Measurements from ENCODE around the gene HTR3B.
"Not testable (repeated sequence)": the region's sequence is repeated elsewhere in the genome, so short reads cannot be mapped to it uniquely, and the experiment has no call there.

The HTR3B gene

DNA sequence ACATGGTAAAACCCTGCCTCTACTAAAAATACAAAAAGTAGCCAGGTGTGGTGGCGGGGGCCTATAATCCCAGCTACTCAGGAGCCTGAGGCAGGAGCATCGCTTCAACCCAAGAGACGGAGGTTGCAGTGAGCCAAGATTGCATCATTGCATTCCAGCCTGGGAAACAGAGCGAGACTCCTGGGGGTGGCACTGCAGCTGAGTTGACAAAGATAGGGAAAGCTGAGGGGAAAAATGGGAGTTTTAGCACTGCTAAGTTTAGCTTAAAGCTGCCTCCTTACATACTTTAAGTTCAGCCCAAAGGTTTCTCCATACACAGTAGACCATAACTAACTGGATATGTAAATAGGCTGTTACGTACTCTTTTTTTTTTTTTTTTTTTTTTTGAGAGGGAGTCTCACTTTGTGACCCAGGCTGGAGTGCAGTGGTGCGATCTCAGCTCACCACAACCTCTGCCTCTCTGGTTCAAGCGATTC is 20.2 kb upstream of the HTR3B start:
- DNase-seq (ENCODE audit: low spot score) = no peak

DNA sequence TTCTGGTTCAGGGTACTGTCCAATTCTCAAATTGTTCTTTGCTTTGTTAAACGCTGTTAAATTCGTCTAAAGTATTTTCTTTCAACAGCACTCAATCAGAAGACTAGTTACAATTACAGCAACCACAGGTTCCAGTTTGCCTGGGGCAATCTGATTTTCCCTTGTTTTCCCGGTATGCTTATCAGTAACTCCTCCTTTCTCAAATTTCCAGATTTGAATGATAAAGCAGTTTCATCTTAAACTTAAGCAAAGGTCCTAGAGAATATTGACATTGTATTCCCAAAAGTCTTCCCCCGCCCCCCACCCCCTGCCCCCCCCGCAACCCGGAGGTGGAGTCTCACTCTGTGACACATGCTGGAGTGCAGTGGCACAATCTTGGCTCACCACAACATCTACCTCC is 18.7 kb upstream of the HTR3B start:
- DNase-seq (ENCODE audit: low spot score) = no peak

DNA sequence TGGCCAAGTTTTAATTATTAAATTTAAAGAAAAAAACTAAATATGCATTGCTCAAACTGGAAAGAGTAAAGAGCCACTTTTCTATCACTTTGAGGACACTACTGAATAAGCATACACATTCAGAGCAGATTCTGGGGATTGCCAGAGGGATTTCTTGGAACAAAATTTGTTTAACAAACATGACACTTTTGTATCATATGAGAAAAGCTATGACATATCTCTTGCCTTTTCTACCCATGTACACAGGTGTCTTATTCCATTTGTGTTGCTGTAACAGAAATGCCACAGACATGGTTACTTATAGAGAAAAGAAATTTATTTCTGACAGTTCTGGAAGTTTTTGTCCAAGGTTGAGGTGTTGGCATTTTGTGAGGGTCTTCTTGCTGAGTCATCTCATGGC is 15.7 kb upstream of the HTR3B start:
- no peak for DNase-seq (ENCODE audit: low spot score)

DNA sequence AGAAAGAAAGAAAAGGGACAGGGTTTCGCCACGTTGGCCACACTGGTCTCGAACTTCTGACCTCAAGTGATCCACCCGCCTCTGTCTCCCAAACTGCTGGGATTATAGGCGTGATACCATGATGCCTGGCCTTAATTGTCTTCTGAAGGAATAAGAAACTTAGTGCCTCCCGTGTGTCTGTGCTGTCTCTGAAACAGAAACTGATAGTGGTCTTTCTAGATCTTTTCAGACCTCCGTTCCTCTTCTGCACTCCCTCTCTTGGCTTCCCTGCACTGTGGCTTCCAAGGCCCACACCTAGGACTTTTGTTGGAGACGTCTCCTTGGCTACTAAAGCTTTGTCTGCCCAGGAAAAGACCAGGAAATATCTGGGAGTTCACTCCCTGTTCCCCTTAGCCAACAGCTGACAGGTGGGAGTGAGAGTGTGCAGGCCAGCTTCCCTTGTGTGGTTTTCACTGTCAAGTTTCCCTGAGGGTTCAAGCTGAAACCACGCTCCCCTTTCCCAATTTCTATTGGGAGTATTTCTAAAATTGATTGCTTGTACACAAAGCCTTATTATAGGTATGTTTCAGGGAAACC is 10.1 kb upstream of the HTR3B start:
- DNase-seq (ENCODE audit: low spot score) = no peak

DNA sequence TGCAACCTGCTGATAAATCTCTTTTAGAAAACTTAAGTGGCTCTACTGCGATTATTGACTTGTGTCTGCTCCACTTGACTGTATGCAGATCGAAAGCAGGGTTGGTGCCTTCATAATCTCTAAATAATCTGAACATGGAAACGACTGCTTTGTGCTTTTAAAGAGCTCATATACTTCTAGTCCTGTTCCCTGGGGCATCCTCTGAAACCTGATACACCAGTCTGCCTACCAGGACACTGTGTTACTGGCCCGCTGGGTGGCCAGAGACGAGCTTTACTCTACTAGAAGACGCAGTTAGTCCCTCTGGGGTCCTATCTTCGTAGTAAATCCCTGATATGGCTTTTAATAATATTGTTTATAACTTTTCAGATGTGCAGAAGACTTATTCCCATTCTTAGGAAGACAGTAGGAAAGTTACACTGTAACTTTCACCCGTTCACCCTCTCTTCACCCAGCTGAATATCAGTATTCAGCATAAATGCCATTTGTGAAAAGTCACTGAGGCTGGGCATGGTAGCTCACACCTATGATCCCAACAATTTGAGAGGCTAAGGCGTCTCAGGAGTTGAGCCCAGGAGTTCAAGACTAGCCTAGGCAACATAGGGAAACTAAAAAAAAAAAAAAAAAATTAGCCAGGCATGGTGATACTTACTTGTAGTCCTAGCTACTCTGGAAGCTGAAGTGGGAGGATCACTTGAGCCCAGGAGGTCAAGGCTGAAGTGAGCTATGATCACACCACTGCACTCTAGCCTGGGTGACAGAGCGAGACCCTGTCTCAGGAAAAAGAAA is 9.0 kb upstream of the HTR3B start:
- no peak for DNase-seq (ENCODE audit: low spot score)

DNA sequence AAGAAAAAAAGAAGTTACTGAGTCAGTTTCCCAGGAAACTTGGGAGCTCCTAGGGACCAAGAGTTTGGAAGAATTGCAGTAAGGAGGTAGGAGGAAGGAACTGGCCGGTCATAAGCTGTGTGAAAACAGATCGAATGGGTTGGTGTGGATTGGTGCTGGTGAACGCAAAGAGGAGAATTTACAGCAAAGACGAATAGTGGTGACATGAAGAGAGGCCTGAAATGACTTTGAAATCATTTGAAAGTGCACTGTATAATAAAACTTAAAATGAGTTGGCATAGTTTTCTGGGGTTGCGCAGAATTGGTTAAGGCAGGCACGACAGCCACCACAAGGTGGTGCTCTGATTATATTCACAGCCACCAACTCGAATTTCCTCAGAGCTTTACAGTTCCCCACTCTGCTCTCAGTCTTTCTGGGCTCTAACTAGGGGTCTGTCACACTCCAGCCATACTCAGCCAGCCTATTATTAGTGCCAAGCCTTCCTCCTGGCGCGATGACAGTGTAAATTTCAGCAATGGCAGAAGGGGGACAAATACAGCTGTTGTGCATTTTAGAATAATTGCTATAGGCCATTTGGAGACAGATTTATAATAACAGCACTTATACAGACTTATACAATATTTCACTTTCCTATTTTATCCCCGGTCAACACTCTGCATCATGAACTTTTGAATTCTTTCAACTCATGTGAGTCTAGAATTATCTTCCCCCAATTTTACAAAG is 8.3 kb upstream of the HTR3B start:
- no peak for DNase-seq (ENCODE audit: low spot score)

DNA sequence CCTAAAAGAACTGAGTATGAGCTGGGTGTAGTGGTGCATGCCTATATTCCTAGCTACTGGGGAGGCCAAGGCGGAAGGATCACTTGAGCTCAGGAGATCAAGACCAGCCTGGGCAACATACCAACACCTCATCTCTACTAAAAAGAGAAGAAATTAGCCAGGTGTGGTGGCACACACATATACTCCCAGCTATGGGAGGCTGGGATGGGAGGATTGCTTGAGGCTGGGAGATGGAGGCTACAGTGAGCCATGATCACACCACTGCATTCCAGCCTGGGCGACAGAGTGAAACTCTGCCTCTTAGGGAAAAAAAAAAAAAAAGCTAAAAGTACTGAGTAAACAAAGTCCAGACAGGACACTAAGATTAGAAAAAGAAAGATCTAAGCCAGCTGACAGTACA is 3.5 kb upstream of the HTR3B start:
- no peak for DNase-seq (ENCODE audit: low spot score)

DNA sequence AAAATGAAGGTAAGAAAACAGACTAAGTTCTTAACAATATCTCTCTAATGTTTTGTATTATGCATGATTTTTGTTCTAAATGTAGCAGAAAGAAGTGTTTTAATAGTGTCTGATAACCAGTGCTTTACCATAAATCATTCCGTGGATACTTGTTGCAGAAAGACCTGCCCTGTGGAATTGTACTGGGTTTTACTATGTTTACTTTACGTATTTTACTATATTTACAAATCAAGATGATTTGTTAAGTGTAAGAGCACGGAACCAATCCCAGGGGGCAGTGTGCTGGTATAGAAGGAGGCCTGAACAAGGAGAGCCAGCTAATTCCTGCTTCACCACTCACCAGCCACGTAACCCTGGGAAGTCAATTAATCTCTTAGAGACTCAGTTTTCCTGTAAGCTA is 1.4 kb downstream of the HTR3B start:
- DNase-seq (ENCODE audit: low spot score) = no peak

DNA sequence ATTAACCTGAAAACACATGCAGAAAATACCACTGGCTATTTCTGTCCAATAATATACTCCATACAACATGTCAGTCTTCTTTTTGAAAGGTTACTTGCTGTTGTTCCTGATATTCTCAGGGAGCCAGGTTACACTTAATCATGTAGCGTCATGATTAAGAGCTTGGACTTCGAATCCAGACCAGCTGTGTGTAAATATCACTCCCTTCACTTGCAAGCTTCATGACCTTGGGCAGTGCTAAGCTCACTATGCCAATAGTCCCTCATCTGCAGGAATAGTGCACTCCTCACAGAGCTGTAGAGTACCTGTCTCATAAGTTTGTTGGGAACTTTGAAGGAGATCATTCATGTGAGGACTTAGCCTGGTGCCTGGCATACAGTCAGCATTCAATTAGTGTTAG is 1.9 kb downstream of the HTR3B start:
- no peak for DNase-seq (ENCODE audit: low spot score)

DNA sequence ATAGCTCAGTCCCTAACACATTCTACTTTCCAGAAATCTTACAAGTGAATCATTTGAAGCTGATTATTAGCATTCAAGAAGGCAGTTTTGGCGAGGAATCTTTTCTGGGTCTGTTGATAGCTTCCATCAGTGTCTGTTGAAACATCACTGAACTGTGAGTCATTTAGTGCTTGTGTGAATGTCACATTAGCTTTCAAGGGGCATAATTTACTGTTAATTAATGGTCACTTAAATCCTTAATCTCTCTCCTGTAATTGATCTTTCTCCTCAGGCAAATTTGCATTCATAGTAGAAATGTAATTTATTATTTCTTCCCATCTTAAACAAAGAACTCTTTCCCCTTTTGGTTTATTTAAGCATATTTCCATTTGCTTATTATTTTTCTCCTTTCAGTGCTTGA is 2.6 kb downstream of the HTR3B start:
- DNase-seq (ENCODE audit: low spot score) = no peak

DNA sequence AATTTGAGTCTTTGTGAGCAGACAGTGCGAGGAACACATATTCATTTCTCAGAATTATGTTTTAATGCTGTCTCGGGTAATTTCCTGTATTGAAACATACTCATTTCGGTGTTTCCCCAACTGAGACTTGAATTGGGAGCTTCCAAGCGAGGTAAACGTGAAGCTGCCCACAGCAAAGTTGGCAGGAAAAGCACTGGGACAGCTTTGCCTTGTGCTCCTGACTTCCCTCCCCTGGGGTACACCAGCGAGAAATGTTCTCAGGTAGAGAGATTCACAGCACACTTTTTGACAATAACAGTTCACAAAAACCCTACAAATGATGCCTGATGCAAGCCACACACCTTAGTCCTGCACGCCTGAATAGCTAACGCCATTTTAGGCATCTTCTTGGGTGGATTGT is 3.1 kb downstream of the HTR3B start:
- DNase-seq (ENCODE audit: low spot score) = no peak

DNA sequence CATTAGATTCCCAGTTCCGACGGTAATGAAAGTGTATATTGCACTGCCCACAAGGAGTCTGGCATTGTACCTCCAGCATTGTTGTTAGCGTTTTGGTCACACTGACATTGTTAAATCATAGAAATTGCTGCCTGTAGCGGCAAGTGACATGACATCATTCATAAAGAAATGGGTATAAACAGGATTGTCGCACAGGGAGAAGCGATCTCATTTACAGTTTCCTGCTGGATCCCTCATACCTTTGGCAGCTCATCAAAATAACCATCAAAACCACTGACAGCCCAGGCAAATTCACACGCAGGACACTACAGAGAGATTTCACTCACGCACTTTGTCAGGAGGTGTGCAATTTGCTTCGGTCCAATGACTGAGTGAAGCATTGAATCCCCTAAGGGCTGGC is 3.5 kb downstream of the HTR3B start:
- DNase-seq (ENCODE audit: low spot score) = no peak

DNA sequence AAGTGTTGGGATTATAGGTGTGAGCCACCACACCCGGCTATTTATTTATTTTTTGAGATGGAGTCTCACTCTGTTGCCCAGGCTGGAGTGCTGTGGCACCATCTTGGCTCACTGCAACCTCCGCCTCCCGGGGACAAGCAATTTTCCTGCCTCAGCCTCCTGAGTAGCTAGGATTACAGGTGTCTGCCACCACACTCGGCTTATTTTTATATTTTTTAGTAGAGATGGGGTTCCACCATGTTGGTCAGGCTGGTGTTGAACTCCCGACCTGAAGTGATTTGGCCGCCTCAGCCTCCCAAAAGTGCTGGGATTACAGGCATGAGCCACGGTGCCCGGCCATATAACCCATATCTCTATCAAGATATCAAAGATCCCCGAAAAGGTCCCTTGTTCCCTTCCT is 6.9 kb downstream of the HTR3B start:
- DNase-seq (ENCODE audit: low spot score) = not testable (repeated sequence)

DNA sequence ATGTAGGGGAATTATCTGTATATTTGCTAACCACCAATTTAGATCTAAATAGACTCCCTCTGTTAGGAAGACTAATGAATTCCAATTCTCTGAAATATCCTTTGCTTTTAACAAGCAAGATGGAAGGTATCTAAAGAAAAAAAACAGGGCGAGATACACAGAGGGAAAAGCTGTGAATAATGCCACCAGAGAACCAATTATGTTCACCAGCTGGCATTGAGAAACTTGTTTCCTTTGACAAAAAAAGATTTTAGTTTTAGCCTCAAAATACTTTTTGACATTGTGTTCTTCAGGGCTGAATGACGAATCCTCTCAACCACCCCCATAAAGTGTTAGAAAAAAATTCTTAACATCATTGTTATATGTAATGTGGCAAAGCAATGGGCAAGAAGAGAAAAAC is 19.0 kb downstream of the HTR3B start:
- DNase-seq (ENCODE audit: low spot score) = no peak

DNA sequence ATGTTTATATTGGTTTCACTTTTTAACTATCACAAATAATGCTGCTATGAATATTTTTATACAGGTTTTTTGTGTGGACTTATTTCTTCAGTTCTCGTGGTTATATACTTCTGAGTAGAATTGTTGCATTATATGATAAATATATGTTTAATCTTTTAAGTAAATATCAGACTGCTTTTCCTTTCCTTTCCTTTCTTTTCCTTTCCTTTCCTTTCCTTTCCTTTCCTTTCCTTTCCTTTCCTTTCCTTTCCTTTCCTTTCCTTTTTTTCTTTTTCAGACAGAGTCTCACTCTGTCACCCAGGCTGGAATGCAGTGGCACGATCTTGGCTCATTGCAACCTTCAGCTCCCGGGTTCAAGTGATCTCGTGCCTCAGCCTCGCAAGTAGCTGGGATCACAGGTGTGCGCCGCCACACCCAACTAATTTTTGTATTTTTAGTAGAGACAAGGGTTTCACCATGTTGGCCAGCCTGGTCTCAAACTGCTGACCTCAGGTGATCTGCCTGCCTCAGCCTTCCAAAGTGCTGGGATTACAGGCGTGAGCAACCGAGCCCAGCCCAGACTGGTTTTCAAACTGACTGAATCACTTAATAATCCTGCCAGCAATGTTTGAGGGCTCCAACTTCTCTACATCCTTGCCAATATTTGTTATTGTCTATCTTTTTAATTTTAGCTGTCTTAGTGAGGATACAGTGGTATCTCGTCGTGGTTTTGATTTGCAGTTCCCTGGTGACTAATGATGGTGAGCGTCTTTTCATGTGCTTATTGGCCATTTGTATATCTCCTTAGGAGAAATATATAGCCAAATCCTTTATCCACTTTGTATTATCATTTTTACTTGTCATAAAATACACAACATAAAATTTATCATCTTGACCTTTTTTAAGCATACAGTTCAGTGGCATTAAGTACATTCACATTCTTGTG is 21.9 kb downstream of the HTR3B start:
- no peak for DNase-seq (ENCODE audit: low spot score)

DNA sequence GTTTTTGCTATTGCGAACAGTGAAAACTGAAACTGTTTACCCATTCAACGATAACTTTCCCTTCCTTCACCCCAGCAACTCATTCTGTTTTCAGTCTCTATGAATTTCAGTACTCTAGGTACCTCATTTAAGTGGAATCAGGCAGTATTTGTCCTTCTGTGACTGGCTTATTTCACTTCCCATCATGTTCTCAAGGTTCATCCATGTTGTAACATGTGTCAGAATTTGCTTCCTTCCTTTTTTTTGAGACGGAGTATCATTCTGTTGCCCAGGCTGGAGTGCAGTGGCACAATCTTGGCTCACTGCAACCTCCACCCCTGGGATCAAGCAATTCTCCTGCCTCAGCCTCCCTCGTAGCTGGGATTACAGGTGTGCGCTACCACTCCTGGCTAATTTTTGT is 23.7 kb downstream of the HTR3B start:
- no peak for DNase-seq (ENCODE audit: low spot score)

DNA sequence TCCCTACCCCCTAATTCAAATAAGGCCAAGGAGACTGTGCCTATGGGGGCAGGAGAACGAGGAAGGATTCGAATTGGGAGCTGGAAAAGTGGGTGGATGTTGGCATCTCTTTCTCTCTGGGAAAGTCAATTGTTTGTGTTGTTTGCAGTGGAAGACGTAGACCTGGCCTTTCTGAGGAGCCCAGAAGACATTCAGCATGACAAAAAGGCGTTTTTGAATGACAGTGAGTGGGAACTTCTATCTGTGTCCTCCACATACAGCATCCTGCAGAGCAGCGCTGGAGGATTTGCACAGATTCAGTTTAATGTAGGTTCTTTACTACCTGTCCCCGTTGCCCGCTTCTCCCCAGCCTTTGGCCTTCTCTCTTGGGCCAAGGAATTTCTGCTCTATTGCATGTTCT is 28.2 kb downstream of the HTR3B start:
- no peak for DNase-seq (ENCODE audit: low spot score)

DNA sequence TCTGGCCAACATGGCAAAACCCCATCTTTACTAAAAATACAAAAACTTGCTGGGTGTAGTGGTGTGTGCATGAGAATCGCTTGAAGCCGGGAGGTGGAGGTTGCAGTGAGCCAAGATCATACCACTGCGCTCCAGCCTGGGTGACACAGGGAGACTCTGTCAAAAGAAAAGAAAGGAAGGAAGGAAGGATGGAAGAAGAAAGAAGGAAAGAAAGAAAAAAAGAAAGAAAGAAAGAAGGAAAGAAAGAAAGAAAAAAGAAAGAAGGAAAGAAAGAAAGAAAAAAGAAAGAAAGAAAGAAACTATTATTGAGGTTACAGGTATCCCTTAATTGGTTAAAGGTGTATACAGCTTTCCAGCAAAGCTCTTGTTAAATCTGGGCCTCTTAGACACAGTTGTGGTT is 29.6 kb downstream of the HTR3B start:
- DNase-seq (ENCODE audit: low spot score) = not testable (repeated sequence)

DNA sequence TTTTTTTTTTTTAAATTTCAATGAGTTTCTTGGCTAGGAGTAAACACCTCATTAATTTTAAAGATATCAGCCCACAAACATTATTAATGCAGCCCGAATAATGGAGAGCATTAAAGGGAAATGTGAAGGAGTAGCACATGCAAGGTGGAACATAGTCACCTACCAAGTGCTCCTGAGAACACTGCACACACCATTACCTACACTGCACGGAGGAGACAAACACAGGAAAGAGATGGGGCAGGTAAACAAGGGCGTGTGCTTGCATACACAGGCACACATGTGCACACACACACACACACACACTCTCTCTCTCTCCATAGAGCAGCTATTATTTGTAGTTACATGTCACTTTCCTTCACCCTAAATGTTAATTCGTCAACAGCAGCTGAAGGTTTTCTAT is 30.2 kb downstream of the HTR3B start:
- DNase-seq (ENCODE audit: low spot score) = no peak

DNA sequence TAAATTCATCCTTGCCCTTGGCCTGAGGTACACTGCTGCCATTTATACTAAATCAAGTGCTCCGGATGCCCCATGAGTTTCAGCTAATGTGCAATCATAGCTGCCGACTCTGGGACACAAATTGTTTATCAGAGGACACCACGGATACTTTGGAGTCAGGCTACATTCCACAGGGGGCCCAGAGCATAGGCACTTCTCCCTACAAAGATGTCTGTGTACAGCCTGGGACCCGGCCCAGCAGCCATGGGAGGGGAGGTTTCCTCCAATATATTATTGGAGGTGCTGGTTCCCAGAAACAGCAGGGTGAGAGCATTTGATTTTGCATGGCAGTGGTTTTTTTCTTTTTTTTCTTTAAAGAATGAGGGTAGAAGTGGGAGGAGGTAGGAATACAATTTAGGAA is 31.3 kb downstream of the HTR3B start:
- no peak for DNase-seq (ENCODE audit: low spot score)

DNA sequence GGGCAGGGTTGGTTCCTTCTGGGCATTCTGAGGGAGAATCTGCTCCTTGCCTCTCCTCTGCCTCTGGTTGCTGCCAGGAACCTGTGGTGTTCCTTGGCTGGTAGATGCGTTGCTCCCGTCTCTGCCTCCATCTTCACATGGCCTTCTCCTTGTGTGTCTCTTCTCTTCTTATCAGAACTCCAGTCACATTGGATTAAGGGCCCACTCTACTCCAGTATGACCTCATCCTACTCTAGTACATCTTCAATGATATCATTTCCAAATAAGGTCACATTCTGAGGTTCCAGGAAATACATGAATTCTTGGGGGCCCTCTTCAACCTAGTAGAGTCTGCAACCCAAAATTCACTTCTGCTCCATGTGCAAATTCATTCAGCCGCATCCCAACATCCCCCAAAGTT is 33.3 kb downstream of the HTR3B start:
- no peak for DNase-seq (ENCODE audit: low spot score)

DNA sequence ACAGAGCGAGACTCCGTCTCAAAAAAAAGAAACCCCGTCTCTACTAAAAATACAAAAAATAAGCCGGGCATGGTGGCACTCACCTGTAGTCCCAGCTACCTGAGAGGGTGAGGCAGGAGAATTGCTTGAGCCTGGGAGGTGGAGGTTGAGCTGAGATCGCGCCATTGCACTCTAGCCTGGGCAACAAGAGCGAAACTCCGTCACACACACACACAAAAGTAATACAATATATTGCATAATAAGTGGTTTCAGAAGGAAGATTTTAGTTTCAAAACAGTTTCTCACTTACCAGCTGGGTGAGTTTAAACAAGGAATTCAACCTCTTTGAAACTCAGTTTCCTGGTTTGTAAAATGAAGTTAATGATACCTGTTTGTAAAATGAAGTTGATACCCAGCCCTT is 37.7 kb downstream of the HTR3B start:
- DNase-seq (ENCODE audit: low spot score) = no peak

All from kidney capillary endothelial cell (primary cell).